HG03097 (cell line): ENCODE results near the gene KLHL6.
"Not testable (repeated sequence)": the region's sequence is repeated elsewhere in the genome, so short reads cannot be mapped to it uniquely, and the experiment has no call there.

ENCODE experiments used
- ATAC-seq: cut with Tn5 transposase; IDR thresholded peaks from one replicate; pipeline ENCODE4 v1.9.1; 2021; ENCODE audit not compliant: unreplicated experiment, low FRiP score

Gene KLHL6

DNA sequence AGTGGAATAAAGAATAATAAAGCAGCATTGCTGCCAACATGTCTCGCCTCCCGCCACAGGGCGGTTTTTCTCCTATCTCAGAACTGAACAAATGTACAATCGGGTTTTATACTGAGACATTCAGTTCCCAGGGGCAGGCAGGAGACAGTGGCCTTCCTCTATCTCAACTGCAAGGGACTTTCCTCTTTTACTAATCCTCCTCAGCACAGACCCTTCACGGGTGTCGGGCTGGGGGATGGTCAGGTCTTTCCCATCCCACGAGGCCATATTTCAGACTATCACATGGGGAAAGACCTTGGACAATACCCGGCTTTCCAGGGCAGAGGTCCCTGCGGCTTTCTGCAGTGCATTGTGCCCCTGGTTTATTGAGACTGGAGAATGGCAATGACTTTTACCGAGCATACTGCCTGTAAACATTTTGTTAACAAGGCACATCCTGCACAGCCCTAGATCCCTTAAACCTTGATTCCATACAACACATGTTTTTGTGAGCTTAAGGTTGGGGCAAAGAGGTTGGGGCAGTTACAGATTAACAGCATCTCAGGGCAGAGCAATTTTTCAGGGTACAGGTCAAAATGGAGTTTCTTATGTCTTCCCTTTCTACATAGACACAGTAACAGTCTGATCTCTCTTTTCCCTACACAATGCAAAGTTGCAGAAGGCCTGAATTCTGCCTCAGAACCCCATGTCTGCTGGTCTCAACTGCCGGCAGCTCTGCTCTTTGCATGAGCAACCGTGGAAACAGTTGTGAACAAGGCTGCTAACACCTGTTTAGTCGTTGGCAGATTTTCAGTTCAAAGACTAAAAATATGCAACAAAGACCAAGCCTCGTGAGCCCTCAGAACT lies 44.0 kb downstream of the KLHL6 start:
- ATAC-seq = not testable (repeated sequence)

DNA sequence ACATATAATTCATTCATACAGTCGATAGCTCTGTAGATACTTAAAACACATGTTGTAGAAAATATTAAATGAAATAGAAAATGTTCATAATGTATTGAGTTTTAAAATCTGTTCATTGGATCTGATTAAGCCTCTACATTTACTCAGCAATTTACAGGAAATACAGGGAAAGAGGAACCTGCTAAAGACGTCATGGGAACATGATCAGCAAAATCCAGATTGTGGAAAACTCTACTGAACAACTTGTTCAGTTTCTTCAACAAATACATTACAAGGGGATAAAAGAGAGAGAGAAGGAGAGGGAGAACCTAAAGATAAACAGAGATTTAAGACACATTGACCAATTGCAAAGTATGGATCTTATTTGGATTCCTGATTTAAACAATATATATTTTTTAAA lies 46.7 kb downstream of the KLHL6 start:
- no peak for ATAC-seq

DNA sequence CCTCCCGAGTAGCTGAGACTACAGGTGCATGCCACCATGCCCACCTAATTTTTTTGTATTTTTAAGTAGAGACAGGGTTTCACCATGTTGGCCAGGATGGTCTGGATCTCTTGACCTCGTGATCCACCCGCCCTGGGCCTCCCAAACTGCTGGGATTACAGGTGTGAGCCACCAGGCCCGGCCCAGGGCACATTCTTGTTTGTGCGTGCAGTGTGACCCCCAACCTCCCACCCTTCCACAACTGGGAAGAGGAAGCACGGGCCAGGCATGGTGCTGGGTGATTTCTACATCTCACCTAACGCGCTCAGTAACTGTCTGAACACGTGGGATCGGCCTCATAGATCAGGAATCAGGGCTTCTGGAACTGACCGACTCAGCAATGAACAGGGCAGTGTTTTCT lies 48.0 kb downstream of the KLHL6 start:
- no peak for ATAC-seq

DNA sequence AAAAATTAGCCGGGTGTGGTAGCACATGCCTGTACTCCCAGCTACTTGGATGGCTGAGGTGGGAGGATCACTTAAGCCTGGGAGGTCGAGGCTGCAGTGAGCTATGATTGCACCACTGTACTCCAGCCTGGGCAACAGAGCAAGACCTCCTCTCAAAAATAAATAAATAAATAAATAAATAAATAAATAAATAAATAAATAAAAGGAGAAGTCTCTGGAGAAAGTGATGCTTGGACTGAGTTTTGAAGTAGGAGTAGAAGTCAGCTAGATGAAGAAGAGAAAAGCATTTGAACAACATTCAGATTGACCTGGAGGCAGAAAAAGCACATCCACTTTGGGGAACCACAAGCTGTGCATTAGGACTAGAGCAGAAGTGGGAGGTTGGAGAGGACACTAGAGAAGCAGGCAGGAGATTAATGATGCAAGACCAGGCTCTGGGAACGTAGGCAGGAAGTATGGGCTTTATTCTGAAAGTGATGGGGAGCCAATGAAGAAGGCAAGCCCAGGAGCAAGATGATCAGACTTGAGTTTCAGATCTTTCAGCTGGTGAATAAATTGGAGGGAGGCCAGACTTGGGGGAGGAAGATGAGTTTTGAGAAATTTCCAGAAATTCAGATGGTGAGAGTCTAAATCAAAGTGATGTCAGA lies 48.7 kb downstream of the KLHL6 start:
- no peak for ATAC-seq

DNA sequence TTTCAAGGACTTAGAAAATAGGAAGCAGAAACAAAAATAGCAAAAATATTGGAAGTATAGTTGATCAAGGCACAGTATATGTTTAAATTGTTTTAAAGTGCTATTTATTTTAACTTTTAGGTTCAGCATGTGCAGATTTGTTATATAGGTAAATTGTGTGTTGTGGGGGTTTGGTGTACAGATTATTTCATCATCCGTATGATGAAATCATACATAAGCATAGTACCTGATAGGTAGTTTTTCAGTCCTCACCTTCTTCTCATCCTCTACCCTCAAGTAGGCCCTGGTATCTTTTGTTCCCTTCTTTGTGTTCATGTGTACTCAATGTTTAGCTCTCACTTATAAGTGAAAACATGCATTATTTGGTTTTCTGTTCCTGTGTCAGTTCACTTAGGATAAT lies 50.9 kb downstream of the KLHL6 start:
- no peak for ATAC-seq

DNA sequence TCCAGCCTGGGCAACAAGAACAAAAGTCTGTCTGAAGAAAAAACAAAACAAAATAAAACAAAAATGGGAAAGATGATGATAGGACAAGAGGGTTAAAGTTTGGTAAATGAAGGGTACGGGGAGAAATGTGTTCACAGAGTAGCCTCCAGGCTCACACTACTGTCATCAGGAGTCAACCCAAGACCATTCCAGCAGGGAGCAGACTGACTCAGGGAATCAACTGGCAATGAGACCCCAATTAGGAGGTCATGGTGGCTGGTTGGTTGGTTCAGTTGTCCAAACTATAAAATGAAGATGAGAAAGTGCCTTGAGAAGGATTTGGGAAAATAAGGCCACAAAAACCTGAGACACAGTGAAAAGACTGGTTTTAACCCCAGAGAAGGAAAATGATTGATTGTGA lies 51.8 kb downstream of the KLHL6 start:
- no peak for ATAC-seq

DNA sequence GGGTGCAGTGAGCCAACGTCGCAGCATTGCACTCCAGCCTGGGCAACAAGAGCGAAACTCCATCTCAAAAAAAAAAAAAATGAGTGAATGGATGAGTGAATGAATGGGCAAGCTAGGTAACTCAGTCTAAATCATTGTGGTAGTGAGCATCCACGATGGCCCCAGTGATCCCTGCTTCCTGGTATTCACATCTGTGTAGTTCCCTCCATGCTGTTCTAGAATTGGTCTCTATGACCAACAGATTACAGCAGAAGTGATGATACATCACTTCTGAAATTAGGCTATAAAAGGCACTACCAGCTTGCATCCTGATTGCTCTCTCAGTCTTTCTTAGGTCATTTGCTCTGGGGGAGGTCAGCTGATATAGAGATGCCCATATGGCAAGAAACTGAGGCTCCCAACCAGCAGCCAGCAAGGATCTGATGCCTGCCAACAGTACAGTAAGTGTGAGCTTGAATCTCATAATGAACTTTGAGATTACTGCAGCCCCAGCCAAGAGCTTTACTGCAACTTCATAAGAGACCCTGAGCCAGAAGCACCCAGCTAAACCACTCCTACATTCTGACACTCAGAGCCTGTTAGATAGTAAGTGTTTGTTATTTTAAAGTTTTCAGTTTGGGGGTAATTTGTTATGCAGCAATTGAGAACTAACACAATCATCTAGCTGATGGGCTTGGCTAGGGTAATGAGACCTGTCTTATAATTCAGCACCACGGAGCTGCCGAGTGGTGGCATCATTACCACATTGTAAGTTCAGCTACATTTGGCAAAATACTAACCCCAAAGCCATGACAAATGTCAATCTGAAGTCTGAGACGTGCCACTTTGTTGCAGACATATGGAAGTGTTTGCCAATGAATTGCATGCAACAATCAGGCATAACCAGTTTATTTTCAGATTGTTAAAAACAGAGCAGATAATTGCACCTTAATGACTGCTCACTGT lies 53.0 kb downstream of the KLHL6 start:
- ATAC-seq = no peak

DNA sequence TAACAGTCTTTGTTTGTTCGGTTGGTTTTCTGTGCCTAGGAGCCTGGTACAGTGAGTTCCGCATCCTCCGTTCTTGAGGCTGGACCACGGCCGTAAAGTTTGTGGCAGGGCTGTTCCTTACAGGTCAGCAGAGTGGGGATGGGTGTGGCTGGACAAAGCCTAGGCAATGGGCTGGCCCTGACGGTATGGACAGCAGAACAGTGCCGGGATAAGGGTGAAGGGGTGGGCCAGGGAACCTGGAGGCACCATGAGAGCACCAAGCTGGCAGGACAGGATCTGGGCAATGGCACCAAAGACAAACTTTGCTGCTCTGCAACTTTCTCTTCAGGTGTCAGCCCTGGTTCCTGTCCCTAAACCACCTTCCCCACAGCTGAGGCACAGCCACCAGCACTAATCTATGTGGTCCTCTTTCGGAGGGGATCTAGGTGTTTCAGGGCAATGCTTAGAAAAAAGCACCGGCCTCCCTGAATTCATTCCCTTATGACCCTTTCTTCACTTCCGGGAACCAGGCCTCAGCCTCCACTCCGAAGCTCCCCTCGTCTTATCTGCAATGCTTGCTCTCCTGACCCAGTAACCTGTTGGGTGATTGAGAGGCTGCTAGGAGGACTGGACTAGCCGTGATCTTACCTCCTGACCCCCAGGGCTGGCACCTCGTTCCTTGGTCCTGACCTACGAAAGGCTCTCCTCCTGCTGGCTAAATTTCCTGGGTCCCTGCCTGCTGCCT lies 54.4 kb downstream of the KLHL6 start:
- ATAC-seq = no peak

DNA sequence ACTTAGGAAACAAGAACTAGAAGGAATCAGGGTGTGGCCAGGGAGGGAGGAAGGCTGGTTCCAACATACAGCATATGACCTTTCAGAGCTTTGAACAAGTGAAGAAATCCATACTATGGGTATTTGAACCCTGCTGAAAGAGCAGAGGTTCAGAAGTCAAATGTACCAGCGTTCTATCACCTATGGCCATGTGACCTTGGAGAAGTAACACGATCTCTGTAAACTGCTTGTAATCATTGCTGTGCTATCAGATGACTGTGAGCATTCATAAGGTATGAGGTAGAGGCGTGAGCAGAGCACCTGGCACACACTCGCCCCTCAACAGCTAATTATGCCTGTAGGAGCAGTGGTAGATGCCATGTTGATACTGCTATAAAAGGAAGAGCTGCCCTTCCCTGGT lies 55.2 kb downstream of the KLHL6 start:
- no peak for ATAC-seq

DNA sequence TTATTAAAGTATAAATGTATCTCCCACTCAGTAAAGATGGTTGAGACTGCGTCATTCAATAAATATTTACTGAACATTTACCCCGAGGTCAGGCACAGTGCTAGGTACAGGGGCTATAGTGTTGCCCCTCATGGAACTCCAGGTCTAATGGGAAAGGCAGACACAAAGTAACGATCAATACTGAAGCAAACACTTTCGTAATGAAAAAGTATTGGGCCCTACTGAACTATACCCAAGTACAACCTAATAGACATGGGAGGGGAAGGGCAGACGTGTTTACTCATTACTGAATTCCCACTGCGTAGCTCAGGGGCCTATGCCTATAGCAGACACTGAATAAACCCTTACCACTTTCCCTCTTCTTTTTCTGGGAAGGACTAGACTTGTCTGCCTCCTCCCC lies 56.9 kb downstream of the KLHL6 start:
- ATAC-seq = no peak

DNA sequence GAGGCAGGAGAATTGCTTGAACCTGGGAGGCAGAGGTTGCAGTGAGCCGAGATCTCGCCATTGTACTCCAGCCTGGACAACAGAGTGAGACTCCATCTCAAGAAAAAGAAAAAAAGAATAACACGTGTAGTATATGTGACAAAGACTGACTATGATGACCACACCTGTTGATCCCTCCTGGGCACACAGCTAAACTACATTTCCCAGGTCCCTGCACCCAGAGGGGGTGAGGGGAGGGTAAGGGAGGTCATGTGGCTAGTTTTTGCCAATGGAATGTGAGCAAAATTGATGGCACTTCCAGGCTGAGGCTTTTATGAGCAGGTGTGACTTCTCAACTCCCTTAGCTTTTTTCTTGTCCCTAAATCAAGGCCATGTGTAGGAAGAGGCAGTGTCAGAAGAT lies 58.2 kb downstream of the KLHL6 start:
- no peak for ATAC-seq

DNA sequence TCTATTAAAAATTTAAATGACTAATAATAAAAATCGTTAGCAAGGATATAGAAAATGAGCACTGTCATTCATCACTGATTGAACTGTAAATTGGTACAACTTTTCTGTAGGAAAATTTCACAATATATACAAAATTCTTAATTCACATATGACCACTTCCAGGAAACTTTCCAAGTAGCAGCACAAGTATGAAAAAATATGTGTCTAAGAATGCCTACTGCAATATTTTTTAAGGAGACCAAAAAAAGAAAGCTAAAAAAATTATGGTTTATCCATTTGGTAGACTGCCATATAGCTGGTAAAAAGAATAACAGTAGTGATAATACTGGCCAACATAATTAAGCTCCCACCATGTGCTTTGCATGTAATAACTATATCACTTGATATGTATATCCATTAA lies 59.2 kb downstream of the KLHL6 start:
- no peak for ATAC-seq

DNA sequence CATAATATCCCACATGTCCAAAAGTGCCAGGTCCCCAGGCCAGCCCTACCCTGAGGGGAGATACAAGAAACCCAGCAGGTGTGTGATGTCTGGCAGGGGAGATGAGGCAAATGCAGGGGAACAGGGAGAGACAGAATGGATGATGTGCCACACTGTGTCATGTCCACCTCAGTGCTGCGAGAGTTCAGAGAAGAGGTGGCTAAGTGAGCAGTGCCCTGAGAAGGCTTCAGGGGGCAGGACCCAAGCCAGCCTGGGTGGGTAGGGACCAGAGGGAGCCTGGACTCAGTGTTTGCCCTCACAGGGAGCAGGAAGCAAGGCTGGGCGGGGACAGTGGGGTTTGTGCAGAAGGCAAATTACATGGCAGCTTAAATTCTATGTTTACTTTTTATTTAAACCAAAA lies 61.2 kb downstream of the KLHL6 start:
- no peak for ATAC-seq

DNA sequence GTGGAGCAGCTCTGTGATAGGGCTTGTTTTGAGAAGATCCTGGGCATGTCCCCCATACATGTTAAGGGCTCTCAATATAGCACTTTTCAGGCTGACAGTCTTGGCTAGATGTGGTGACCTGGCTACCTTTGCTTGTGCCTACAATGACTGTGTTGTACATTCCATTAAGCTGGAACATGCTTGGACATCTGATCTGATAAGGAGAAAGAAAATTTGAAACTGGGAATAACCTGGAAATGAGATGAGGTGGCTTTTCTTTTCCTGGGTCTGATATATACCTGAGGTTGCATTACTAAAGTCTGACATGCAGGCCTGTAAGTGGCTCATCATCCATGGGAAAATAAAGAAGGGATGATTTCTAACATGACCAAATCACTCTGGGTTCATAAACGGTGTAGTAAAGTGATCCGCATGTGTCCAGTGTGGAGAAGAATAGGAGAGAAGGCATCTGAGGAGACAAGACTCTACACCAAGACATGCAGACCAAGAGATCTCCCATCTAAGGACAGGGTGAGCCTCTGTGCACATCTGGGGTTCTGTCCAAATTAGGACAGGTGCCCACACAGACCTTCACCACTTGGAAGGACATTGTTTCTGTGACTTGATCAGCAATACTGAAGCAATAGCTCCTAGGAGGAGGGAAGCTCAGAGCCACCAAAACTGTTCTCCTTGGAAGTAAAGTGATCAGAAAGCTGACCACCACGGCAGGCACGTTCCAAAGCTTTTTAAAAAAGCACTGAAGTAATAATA lies 62.0 kb downstream of the KLHL6 start:
- ATAC-seq = no peak

DNA sequence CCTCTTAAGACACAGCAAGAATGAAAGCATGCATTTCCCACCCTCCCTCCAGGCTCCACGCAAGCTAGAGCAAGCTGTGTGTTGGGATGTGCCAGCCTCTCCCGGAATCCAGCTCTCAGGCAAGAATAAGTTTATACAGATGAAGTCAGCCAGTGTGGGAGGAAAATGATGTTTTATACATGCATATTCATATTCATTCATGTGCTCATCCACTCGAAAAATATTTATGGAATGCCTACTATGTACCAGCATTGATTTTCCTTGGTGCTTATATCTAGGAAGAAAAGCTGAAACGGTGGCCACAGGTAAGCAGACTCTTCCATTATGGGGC lies 62.7 kb downstream of the KLHL6 start:
- ATAC-seq = no peak

DNA sequence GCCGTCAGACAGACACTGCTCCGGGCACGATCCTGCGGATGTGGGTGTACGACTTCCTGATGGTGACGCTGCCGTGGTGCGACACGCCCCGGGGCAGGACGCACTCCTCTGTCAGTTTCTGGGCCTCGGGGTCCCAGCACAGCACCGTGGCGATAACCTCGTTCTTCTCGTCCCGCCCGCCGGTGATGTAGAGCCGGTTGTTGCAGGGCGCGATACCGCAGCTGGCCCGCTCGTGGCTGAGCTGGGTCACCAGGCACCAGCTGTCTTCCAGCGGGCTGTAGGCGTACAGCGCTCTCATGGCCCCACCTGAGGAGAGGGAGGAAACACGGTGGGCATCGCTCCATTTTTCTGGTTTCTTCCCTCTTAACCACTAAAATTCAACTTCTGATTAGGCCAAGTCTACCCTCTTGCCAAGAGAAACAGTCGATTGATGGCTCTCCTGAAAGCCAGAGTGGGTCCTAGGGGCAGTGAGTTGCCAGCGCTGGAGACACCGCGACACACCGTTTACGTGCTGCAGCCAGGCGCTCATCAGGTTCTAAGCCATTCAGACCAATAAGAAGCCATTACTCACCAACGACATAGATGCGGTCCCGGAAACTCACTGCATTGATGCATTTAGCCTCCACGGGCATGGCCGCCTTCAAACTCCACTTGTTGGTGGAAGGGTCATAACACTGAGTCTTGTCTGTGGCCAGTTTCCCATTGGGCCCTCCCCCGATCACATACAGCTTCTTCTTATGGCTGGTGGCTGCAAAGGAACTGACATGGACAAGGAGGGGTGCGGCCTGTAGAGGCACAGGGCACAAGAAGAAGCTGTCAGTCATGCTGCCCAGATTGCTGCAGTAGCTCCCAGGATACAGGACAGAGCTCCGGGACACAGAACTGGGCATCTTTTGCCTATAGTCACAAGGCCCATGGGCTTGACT lies 63.3 kb downstream of the KLHL6 start:
- no peak for ATAC-seq

DNA sequence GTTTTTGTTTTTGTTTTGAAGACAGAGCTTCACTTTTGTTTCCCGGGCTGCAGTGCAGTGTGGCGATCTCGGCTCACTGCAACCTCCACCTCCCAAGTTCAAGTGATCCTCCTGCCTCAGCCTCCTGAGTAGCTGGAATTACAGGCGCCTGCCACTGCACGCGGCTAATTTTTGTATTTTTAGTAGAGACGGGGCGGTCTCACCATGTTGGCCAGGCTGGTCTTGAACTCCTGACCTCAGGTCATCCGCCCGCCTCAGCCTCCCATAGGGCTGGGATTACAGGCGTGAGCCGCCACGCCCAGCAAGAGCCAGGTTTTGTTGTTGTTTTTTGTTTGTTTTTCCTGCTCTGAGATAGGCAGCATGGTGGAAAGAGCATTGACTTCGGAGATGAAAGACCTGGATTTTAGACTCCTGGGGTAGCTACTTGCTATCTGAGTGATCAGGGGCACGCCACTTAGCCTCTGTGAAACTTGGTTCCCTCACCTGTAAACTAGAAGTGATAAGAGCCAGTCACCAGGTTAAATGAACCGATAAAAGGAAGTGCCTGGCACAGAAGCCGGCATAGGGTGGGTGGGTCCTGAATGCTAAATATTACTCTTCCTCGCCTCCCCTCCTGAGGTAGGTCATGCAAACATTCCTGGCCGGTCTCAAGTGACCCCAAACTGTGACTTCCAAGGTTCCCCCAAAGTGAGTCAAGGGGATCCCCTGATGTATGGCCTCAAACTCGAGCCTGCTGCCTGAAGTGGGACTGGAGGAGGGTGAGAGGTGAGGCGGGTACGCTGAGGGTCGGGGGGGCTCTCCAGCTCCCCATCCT lies 64.2 kb downstream of the KLHL6 start:
- ATAC-seq = no peak

DNA sequence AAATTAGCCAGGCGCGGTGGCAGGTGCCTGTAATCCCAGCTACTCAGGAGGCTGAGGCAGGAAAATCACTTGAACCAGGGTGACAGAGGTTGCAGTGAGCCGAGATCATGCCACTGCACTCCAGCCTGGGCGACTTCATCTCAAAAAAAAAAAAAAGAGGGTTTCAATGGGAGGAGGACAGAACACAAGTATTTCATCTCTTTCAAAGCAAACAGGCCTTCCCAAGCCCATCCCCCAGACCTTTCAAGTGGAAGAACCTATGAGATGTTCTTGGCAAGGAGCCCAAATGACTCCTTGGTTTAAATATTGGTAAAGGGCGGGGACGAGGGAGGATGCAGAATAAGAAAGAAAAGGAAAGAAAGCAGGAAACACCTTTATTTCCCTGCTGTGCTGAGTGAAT lies 64.9 kb downstream of the KLHL6 start:
- ATAC-seq = no peak
